NCI-H1694 (cell line): Measurements from ENCODE around the gene GLB1L.
"Not testable (repeated sequence)": the region's sequence is repeated elsewhere in the genome, so short reads cannot be mapped to it uniquely, and the experiment has no call there.

ENCODE experiments used
- DNase-seq: peaks from one replicate; lab custom pipeline; 2025; lab: John Stamatoyannopoulos, UW

Gene GLB1L

GRCh38 chr2:219280651-219281050 lies 35.4 kb upstream of the GLB1L start:
- DNase-seq: no peak

- DNase-seq: no peak
These were observed 34.8 kb upstream of the GLB1L start for GRCh38 chr2:219279916-219280516.

GRCh38 chr2:219279151-219279915 lies 34.1 kb upstream of the GLB1L start, which contains the start of gene DNAJB2:
Gene DNAJB2 (plus strand): TSS chr2:219279366. CDS start chr2:219279834, 468 bp downstream.
- DNase-seq: peak; percentile 96

- no peak for DNase-seq
These were observed 33.5 kb upstream of the GLB1L start for GRCh38 chr2:219278655-219279150.

- DNase-seq: peak; percentile 86
These were observed 32.7 kb upstream of the GLB1L start for GRCh38 chr2:219277703-219278654.

DNA sequence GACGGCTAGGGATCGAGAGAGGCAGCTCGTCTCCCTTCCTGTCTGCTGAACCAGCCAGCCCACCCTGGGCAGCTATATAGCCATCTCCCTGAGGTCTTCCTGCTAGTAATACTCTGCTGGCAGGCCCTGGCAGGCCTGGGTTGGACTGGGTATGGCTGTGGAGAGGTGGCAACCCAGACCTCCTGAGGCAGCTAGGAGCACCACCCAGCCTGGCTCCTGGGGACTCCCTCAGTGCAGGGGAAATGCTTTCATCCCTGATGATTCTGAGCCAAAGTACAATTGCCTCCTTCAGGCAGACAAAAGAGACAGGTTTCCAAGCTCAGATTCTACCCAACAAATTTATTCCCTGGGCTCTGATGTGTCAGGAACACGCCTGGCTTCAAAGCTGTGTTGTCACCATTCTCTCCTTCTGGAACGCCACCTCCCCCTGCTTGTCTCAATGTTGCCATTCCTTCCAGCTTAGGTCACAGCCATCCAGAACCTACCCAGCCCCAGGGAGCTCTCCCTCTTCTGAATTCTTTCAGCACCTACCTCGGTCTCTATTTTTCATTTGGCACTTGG lies 29.2 kb upstream of the GLB1L start:
- DNase-seq: no peak

- DNase-seq: no peak
These were observed 28.7 kb upstream of the GLB1L start for GRCh38 chr2:219273937-219274336.

DNA sequence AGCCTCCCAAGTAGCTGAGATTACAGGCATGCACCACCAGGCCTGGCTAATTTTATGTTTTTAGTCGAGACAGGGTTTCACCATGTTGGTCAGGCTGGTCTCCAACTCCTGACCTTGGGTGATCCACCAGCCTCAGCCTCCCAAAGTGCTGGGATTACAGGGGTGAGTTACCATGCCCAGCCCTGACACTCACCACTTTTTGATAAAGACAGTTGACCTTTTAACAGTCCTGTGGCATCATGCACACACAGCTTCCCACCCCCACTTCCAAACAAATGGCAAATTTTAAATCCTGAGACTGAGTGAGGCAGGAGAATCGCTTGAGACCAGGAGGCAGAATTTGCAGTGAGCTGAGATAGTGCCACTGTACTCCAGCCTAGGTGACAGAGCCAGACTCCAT lies 27.8 kb upstream of the GLB1L start:
- no peak for DNase-seq

DNA sequence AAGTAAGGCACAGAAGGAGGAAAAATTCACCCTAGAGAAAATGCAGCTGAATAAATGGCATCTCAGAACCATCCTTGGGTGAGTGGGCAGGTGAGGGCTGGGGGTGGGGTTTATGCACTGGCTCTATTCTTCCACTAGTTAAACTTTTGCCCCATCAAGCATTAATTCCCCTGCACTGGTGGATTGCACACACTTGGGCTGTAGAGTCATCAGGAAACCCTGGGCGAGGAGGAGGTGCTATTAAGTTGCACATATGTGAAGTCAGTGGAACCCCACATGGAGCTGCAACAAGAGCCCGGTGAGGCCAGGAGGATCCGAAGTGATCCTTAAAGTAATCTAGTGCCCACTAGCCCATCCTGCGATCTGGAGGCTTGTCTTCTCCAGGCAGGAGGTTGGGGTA lies 27.1 kb upstream of the GLB1L start:
- DNase-seq: no peak

- DNase-seq: no peak
These were observed 25.8 kb upstream of the GLB1L start for GRCh38 chr2:219271021-219271420.

- no peak for DNase-seq
These were observed 24.8 kb upstream of the GLB1L start for GRCh38 chr2:219270055-219270372.

DNA sequence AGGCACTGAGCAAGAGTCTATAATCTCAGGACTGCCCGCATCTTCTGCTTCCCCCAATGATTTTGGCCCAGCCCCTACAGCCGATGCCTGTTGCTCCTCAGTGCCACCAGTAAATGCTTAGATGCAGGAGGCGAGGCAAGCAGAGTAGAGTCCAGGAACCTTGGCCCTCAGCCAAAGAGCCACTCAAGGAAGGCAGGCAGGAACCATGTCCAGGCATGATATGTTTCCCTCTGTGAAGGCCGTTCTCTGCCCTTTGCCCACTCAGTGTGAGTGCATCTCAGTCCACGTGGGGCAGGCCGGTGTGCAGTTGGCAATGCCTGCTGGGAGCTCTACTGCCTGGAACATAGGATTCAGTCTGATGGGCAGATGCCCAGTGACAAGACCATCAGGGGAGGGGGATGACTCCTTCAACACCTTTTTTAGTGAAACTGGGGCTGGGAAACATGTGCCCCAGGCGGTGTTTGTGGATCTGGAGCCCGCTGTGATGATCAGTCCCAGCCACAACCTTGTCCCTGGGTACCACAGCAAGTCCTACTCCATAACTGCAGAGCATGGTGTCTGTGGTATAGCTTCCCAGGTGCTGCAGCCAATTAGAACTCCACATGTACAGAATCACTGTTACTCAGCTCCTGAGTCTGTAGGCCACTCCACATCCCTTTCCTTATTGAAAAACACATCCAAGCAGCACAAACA lies 24.3 kb upstream of the GLB1L start:
- DNase-seq: no peak

GRCh38 chr2:219268294-219268693 lies 23.1 kb upstream of the GLB1L start:
- DNase-seq: no peak

DNA sequence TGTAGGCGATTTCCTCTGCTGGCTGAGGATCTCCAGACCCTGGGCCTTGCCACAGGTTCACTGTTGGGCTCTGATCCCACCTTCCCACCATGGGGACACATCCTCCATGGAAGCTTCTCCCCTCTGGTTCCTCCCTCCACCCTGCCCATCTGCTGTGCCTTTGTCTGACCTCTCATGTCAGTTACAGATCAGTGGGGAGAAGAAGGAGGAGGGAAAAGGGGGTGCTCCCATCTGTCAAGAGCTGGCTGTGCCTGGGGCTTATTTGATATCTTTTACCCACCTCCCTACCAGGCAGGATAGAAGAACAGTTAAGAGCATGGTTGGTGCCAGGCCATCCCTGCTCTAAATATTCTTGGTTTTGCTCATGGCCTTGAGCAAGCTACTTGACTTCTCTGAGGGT lies 21.6 kb upstream of the GLB1L start:
- DNase-seq: no peak

- DNase-seq: no peak
These were observed 21.0 kb upstream of the GLB1L start for GRCh38 chr2:219266232-219266631.

DNA sequence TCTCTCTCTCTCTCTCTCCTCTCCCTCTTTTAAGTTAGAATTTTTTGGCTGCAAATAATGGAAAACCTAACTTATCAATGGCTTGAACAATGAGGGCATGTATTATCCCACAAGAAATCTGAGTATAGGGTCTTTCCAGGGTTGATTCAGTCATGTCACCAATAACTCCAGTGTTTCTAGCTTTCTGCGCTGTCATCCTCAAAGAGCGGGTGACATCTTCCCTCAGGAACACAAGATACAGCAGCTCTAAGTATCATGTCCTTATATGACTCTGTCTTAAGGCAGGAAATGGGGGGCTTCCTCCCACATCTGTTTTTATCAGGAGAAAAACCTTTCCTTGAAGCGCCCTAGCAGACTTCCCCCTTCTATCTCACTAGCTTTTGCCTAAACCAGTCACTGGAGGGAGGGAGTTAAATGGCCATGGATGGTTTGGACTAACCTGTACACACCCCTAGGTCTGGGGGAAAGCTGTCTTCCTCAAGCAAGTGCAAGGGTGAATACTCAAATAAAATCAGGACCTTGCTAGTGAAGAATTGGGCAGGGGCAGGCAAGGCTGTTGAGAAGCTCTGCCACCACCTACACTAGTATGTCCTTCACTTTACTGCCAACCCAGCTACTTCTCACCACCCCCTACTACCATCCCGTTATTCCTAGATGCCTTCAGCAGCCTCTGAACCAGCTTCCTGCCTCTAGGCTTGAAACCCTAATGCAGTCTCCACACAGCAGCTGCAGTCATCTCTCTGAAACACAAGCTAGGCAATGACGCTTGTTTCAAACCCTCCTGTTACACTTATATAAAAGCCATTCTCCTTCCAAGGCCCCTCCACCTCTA lies 16.0 kb upstream of the GLB1L start:
- no peak for DNase-seq

DNA sequence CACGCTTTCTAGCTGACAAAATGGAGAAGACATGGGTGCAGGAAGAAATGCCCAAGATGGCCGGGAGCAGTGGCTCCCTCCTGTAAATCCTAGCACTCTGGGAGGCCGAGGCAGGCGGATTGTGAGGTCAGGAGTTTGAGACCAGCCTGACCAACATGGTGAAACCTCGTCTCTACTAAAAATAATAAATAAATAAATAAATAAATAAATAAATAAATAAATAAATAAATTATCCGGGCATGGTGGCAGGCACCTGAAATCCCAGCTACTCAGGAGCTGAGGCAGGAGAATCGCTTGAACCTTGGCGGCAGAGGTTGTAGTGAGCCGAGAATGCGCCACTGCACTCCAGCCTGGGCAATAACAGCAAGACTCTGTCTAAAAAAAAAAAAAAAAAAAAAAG lies 13.7 kb upstream of the GLB1L start:
- DNase-seq: not testable (repeated sequence)

GRCh38 chr2:219254590-219255201 lies 9.5 kb upstream of the GLB1L start:
- DNase-seq: no peak

DNA sequence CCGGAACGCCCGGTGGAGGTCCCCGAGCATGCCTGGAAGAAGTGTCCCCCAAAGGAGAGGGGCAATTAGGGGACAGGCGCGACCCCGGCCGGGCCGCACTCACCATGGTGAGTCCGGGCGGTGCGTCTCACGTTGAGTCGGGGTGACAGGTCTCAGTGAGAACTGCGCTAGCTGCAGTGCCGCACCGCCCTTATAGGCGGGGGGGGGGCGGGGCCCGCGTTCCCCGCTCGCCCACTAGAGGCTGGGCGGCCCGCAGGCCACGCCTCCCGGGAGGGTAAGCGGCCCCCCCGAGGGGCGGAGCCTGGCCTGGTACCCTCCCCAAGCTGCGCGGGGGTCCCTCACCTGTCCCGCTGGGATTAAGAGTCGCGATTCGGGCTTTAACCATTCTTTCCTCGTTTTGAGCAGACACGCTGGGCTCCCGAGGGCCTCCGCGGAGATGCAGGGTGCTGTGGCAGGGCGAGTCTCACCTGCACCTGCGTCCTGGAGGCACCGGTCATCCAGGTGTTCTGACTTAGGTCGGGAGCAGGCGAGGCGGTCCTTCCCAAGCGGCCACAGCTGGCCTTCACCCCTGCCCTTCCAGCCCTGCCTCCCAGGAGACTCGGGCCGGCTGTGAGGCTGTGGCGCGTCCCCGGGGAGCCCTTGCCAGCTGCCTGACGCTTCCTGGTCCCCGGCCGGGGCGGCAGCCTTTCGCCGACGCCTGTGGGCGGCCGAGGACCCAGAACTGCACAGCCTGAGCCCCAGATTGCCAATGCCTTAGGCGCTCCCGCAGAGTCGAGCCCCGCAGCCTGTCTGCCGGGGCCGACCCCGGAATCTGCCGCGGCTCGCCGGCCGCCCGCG lies 8.7 kb upstream of the GLB1L start, which contains the start of gene TUBA4A:
Gene TUBA4A (minus strand): TSS at position 166 of the 837 bp plus-strand sequence. CDS start 60 bp downstream, at position 106.
- DNase-seq: peak; percentile 77
